Adrenal gland (tissue), 12 donors: Measurements from ENCODE around the gene LYPD1. TPM values are rescaled to one million over a fixed set of nuclear protein-coding genes. Genes with fewer than 3 reads are reported as not detected.

ENCODE experiments used
- DNase-seq, 7 donors: peaks; one replicate each; pipeline ENCODE4 v3.0.0-alpha.2; 2019 to 2020
- H3K27ac ChIP-seq, 5 donors: fragments of 200-600 bp; sonication (generic) in 4 of 5; 1 replicate in 3 of 5; 2 replicates in 2 of 5; pipeline versions ENCODE4 v1.5.1 to v1.8.0; 2016 to 2020; ENCODE audit warnings: mild to moderate bottlenecking in 1 of 5
- H3K27me3 ChIP-seq: fragments of 200-600 bp; 2 replicates; pipeline ENCODE4 v1.8.0; 2021
- H3K36me3 ChIP-seq, 2 donors: fragments of 200-600 bp; replicated peaks in 1 of 2; 1 replicate in 1 of 2; 2 replicates in 1 of 2; pipeline versions ENCODE4 v1.5.1 to v1.8.0; 2018 to 2022
- H3K4me1 ChIP-seq, 2 donors: fragments of 200-600 bp; replicated peaks in 1 of 2; 1 replicate in 1 of 2; 2 replicates in 1 of 2; pipeline versions ENCODE4 v1.5.1 to v1.8.0; 2018 to 2021
- H3K4me3 ChIP-seq, 4 donors: fragments of 200-600 bp; sonication (generic) in 3 of 4; one replicate each; pipeline ENCODE4 v1.5.1; 2016 to 2018
- H3K9me3 ChIP-seq, 3 donors: fragments of 200-600 bp; sonication (generic) in 1 of 3; replicated peaks in 1 of 3; 1 replicate in 2 of 3; 2 replicates in 1 of 3; pipeline versions ENCODE4 v1.5.1 to v1.8.0; 2016 to 2021
- POLR2A ChIP-seq, 2 donors: fragments of 450-650 bp; IDR thresholded peaks; one replicate each; pipeline ENCODE4 v1.6.1; 2017; ENCODE audit warnings: antibody characterized with exemption in 2 of 2, mild to moderate bottlenecking in 2 of 2, moderate library complexity in 1 of 2
- WGBS, 4 donors: extraction: QIAGEN DNeasy Blood & Tissue Kit in 2 of 4; methylation state at CpG; one replicate each; pipeline versions ENCODE4 v1.1.5 to v1.1.7; 2013 to 2017; 5-methylcytosine and 5-hydroxymethylcytosine counted together
- intact Hi-C, 2 donors: fragments of 100-400 bp; cut with DNase I; formaldehyde crosslinking; loops; one replicate each; pipeline versions ENCODE4 v1.14.1 to v1.15.0; 2022 to 2023
- polyA plus RNA-seq, 3 donors: library from polyadenylated mRNA; stranded (reverse); fragments of 200-250 nt in 2 of 3; fragments of 350-450 nt in 1 of 3; fragmentation: Illumina TruSeq in 1 of 3; extraction: RNeasy Lipid Tissue Mini Kit (QIAGEN cat#74804) in 1 of 3; gene quantifications; one replicate each; pipeline ENCODE4 v1.2.3, GENCODE V29; 2013 to 2014
- total RNA-seq, 9 donors: library from RNA; depleted of rRNA in 4 of 9; stranded (reverse); fragments of >200 nt in 4 of 9; fragments of 120-200 nt in 1 of 9; fragmentation: NEBNext Ultra II Directional in 1 of 9; extraction: Animal tissue kit (Norgen Biotek cat#: 25700) in 1 of 9; gene quantifications; one replicate each; pipeline versions ENCODE4 v1.1.0 to v1.2.4, GENCODE V29; 2013 to 2023
- TF ChIP-seq, protein P1 (sequence below), 6 experiments: fragments of 450-650 bp in 4 of 6; fragments of 200-600 bp in 2 of 6; sonication (generic) in 1 of 6; IDR thresholded peaks; 1 replicate in 5 of 6; 2 replicates in 1 of 6; pipeline versions ENCODE4 v1.5.1 to v1.8.0; 2016 to 2021; ENCODE audit warnings: antibody characterized with exemption in 6 of 6, mild to moderate bottlenecking in 2 of 6, moderate library complexity in 1 of 6
- donor health status: healthy with polysubstance abuse.
- donor health status: Bipolar disorder and iron deficiency.
- donor health status: DM: yes; HTN: yes; CAD: no.
- donor health status: DM: no; HTN: no; CAD: no.
- donor health status: DM: no; HTN: no; CAD: no.
- donor health status: DM: yes; HTN: yes; CAD: no.

Gene LYPD1
- total and polyA plus RNA-seq, 12 donors: 0.22 to 6.9 (median 0.80) TPM; not detected in 2

DNA sequence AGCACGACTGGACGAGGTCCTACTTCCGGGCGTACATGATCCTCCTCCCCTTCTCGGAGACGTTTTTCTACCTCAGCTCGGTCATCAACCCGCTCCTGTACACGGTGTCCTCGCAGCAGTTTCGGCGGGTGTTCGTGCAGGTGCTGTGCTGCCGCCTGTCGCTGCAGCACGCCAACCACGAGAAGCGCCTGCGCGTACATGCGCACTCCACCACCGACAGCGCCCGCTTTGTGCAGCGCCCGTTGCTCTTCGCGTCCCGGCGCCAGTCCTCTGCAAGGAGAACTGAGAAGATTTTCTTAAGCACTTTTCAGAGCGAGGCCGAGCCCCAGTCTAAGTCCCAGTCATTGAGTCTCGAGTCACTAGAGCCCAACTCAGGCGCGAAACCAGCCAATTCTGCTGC lies 24.8 kb downstream of the LYPD1 start:
- intact Hi-C loops: no loop called here
- H3K4me1 ChIP-seq: no peaks in the 10 kb centered on the region
- no peaks in the 10 kb centered on the region for H3K9me3 ChIP-seq
- 66 to 90% (median 76%) methylated on average over 35 of the region's 35 CpGs for WGBS, 4 donors
- H3K4me3 ChIP-seq: no peak overlapping the region
- H3K27ac ChIP-seq: no peak overlapping the region
- TF ChIP-seq, protein P1, sequence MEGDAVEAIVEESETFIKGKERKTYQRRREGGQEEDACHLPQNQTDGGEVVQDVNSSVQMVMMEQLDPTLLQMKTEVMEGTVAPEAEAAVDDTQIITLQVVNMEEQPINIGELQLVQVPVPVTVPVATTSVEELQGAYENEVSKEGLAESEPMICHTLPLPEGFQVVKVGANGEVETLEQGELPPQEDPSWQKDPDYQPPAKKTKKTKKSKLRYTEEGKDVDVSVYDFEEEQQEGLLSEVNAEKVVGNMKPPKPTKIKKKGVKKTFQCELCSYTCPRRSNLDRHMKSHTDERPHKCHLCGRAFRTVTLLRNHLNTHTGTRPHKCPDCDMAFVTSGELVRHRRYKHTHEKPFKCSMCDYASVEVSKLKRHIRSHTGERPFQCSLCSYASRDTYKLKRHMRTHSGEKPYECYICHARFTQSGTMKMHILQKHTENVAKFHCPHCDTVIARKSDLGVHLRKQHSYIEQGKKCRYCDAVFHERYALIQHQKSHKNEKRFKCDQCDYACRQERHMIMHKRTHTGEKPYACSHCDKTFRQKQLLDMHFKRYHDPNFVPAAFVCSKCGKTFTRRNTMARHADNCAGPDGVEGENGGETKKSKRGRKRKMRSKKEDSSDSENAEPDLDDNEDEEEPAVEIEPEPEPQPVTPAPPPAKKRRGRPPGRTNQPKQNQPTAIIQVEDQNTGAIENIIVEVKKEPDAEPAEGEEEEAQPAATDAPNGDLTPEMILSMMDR (IDR thresholded peaks at IDR 0.05): no peak
- TF ChIP-seq POLR2A (IDR thresholded peaks at IDR 0.05): no peak
- no peak for DNase-seq
- H3K27me3 ChIP-seq: no peaks in the 10 kb centered on the region
- H3K36me3 ChIP-seq: no peaks in the 10 kb centered on the region

GRCh38 chr2:132642415-132642814 lies 27.6 kb downstream of the LYPD1 start:
- Histone ChIP-seq H3K27me3 (no peaks in the 10 kb centered on the region), H3K27ac (no peak overlapping the region), H3K4me1 (no peaks in the 10 kb centered on the region), H3K36me3 (no peaks in the 10 kb centered on the region), H3K4me3 (no peak overlapping the region), H3K9me3 (no peaks in the 10 kb centered on the region)
- TF ChIP-seq, protein P1 (IDR thresholded peaks at IDR 0.05): no peak
- no peak for TF ChIP-seq POLR2A (IDR thresholded peaks at IDR 0.05)
- no peak for DNase-seq
- 64 to 86% (median 71%) methylated on average over 2 of the region's 2 CpGs for WGBS, 4 donors
- intact Hi-C loops: no loop called here

GRCh38 chr2:132641819-132642218 lies 28.2 kb downstream of the LYPD1 start:
- Histone ChIP-seq H3K36me3 (no peaks in the 10 kb centered on the region), H3K27me3 (no peaks in the 10 kb centered on the region), H3K9me3 (no peaks in the 10 kb centered on the region), H3K4me1 (no peaks in the 10 kb centered on the region), H3K4me3 (no peak overlapping the region), H3K27ac (no peak overlapping the region)
- no peak for DNase-seq
- intact Hi-C loops: no loop called here
- TF ChIP-seq, protein P1 (IDR thresholded peaks at IDR 0.05): no peak
- TF ChIP-seq POLR2A (IDR thresholded peaks at IDR 0.05): no peak

- H3K9me3 ChIP-seq: no peaks in the 10 kb centered on the region
- H3K4me3 ChIP-seq: no peak overlapping the region
- DNase-seq: no peak
- H3K4me1 ChIP-seq: no peaks in the 10 kb centered on the region
- no peak for TF ChIP-seq POLR2A (IDR thresholded peaks at IDR 0.05)
- TF ChIP-seq, protein P1 (IDR thresholded peaks at IDR 0.05): no peak
- intact Hi-C loops: no loop called here
- no peaks in the 10 kb centered on the region for H3K27me3 ChIP-seq
- no peak overlapping the region for H3K27ac ChIP-seq
- no peaks in the 10 kb centered on the region for H3K36me3 ChIP-seq
Measured at GRCh38 chr2:132640116-132640515, 29.9 kb downstream of the LYPD1 start.
